Stimulated activated CD8-positive, alpha-beta memory T cell treated with anti-CD3 and anti-CD28 coated beads, Interleukin-15, amount 100 ng/mL, for 4 hours (primary cell): ENCODE data around the gene ESPNL.
A peak's percentile ranks its signal among the peaks of the same experiment; 100 is the strongest.
"Not testable (repeated sequence)": the region's sequence is repeated elsewhere in the genome, so short reads cannot be mapped to it uniquely, and the experiment has no call there.

Source experiments
- DNase-seq, 2 donors: peaks; one replicate each; pipeline ENCODE4 v3.0.0-alpha.2; 2020; ENCODE audit warnings: low read depth in 2 of 2

Gene ESPNL

GRCh38 chr2:238100049-238100820 is at the start of gene ESPNL:
TSS of gene ESPNL (plus strand) at chr2:238100340. CDS start at chr2:238100420, 80 bp downstream.
- no peak for DNase-seq

- no peak for DNase-seq
Measured at GRCh38 chr2:238053191-238053776, 46.9 kb upstream of the ESPNL start.

GRCh38 chr2:238055841-238056240 is 44.3 kb upstream of the ESPNL start:
- no peak for DNase-seq

- DNase-seq, result not testable (repeated sequence)
Measured at GRCh38 chr2:238057696-238058575, 42.2 kb upstream of the ESPNL start.

- no peak for DNase-seq
Measured at GRCh38 chr2:238059505-238059904, 40.6 kb upstream of the ESPNL start.

GRCh38 chr2:238060096-238060541 is 40.0 kb upstream of the ESPNL start:
- no peak for DNase-seq

- peak; percentile 93 to 95 for DNase-seq
Measured at GRCh38 chr2:238060542-238061314, 39.4 kb upstream of the ESPNL start, which contains the start of gene SCLY. TSS of gene SCLY (plus strand) at chr2:238061001. CDS start at chr2:238061055, 54 bp downstream.

- DNase-seq, result peak in 1 of 2 donors; percentile 4
Measured at GRCh38 chr2:238061315-238062202, 38.6 kb upstream of the ESPNL start.

GRCh38 chr2:238063414-238064189 is 36.5 kb upstream of the ESPNL start:
- DNase-seq, result no peak

GRCh38 chr2:238064376-238064775 is 35.8 kb upstream of the ESPNL start:
- DNase-seq, result no peak

GRCh38 chr2:238065071-238065846 is 34.9 kb upstream of the ESPNL start:
- DNase-seq, result no peak

- no peak for DNase-seq
Measured at GRCh38 chr2:238066218-238066617, 33.9 kb upstream of the ESPNL start.

GRCh38 chr2:238066718-238067117 is 33.4 kb upstream of the ESPNL start:
- not testable (repeated sequence) for DNase-seq

GRCh38 chr2:238067939-238068338 is 32.2 kb upstream of the ESPNL start:
- DNase-seq, result no peak

GRCh38 chr2:238069021-238069709 is 31.0 kb upstream of the ESPNL start:
- no peak for DNase-seq

- no peak for DNase-seq
Measured at GRCh38 chr2:238069877-238070276, 30.3 kb upstream of the ESPNL start.

GRCh38 chr2:238075397-238075796 is 24.7 kb upstream of the ESPNL start:
- no peak for DNase-seq

GRCh38 chr2:238077292-238077691 is 22.8 kb upstream of the ESPNL start:
- no peak for DNase-seq
